HepG2 (cell line): Measurements from ENCODE around the gene ARHGAP9. TPM values are rescaled to one million over a fixed set of nuclear protein-coding genes. Genes with fewer than 3 reads are reported as not detected.
A peak's percentile ranks its signal among the peaks of the same experiment; 100 is the strongest.

Source experiments
- ATF7-NPFF ChIP-seq: sonication (generic); formaldehyde crosslinking; IDR thresholded peaks from 2 replicates; pipeline ENCODE4 v1.8.1; 2023; ENCODE audit warnings: mild to moderate bottlenecking, low read depth, missing genetic modification reagents, moderate library complexity
- BCL3 ChIP-seq: sonication (generic); formaldehyde crosslinking; IDR thresholded peaks from 2 replicates; pipeline ENCODE4 v1.5.1; 2020; ENCODE audit warnings: mild to moderate bottlenecking, missing genetic modification reagents, moderate library complexity
- CREB1 ChIP-seq, 2 experiments: fragments of 450-650 bp in 1 of 2; IDR thresholded peaks; 2 replicates each; pipeline ENCODE4 v1.6.1; 2016 to 2017; ENCODE audit warnings: control low read depth in 1 of 2, mild to moderate bottlenecking in 1 of 2, missing compliant biosample characterization in 1 of 2, missing genetic modification characterization in 1 of 2
- ESRRA ChIP-seq: sonication (generic); formaldehyde crosslinking; IDR thresholded peaks from 2 replicates; pipeline ENCODE4 v1.5.1; 2020; ENCODE audit warnings: mild to moderate bottlenecking, low read depth, missing genetic modification reagents
- HMGXB3 ChIP-seq: sonication (generic); formaldehyde crosslinking; IDR thresholded peaks from 2 replicates; pipeline ENCODE4 v1.4.0; 2020; ENCODE audit warnings: missing genetic modification reagents, borderline replicate concordance
- MXI1 ChIP-seq: IDR thresholded peaks from 3 replicates; pipeline ENCODE4 v1.6.1; 2012; ENCODE audit warnings: low read depth, low read length, inconsistent platforms, borderline replicate concordance
- NFYB ChIP-seq: sonication (generic); formaldehyde crosslinking; IDR thresholded peaks from 2 replicates; pipeline ENCODE4 v1.4.0; 2020; ENCODE audit warnings: missing genetic modification reagents
- POLR2G ChIP-seq: fragments of 200-400 bp; formaldehyde crosslinking; IDR thresholded peaks from 2 replicates; pipeline ENCODE4 v1.6.1; 2018; ENCODE audit warnings: mild to moderate bottlenecking, low read depth, low read length, moderate library complexity
- RBM22 ChIP-seq: fragments of 200-400 bp; formaldehyde crosslinking; optimal IDR thresholded peaks from 2 replicates; pipeline ENCODE3; 2017; ENCODE audit warnings: mild to moderate bottlenecking, low read length, moderate library complexity
- ZBTB42 ChIP-seq: sonication (generic); formaldehyde crosslinking; IDR thresholded peaks from 2 replicates; pipeline ENCODE4 v1.5.0; 2020; ENCODE audit warnings: mild to moderate bottlenecking, missing genetic modification reagents
- ZFP91 ChIP-seq: sonication (generic); formaldehyde crosslinking; IDR thresholded peaks from 2 replicates; pipeline ENCODE4 v1.9.0; 2022; ENCODE audit warnings: missing genetic modification reagents, mild to moderate bottlenecking, borderline replicate concordance
- ZNF317 ChIP-seq: sonication (generic); formaldehyde crosslinking; IDR thresholded peaks from 2 replicates; pipeline ENCODE4 v1.5.0; 2020; ENCODE audit warnings: mild to moderate bottlenecking, missing genetic modification reagents
- ZNF572 ChIP-seq: sonication (generic); formaldehyde crosslinking; IDR thresholded peaks from 2 replicates; pipeline ENCODE4 v1.5.1; 2020; ENCODE audit warnings: mild to moderate bottlenecking, missing genetic modification reagents
- ZNF574 ChIP-seq: sonication (generic); formaldehyde crosslinking; IDR thresholded peaks from 2 replicates; pipeline ENCODE4 v1.4.0; 2020; ENCODE audit warnings: missing genetic modification reagents
- ZNF710 ChIP-seq: sonication (generic); formaldehyde crosslinking; IDR thresholded peaks from 2 replicates; pipeline ENCODE4 v1.5.0; 2020; ENCODE audit warnings: mild to moderate bottlenecking, missing genetic modification reagents, borderline replicate concordance
- polyA plus RNA-seq, 8 experiments: library from polyadenylated mRNA; depleted of rRNA in 3 of 8; stranded (reverse) in 7 of 8; unstranded in 1 of 8; fragments of >200 nt; fragmentation: Illumina TruSeq in 4 of 8; extraction: Trizol in 4 of 8; gene quantifications; 2 replicates each; pipeline versions ENCODE4 v1.2.1 to v1.2.3, GENCODE V29; 2011 to 2016; ENCODE audit warnings: low read depth in 4 of 8, missing spikeins in 1 of 8, mixed read lengths in 1 of 8; ENCODE audit not compliant: insufficient read depth in 1 of 8
- total RNA-seq, 5 experiments: library from RNA; depleted of rRNA; stranded (reverse); fragments of >200 nt; fragmentation: Illumina TruSeq; extraction: Trizol; gene quantifications; 2 replicates each; pipeline ENCODE4 v1.2.3, GENCODE V29; 2016; ENCODE audit warnings: low read depth in 1 of 5

ARHGAP9 gene
- total and polyA plus RNA-seq, 2 of the 13 experiments (the other 11 are each of a cell fraction or from before 2014, with no cell fraction given), result 0.18 to 1.2 TPM

GRCh38 chr12:57459055-57459749, 20.5 kb downstream of the ARHGAP9 start (continued):
- 0 out of 2 replicates have a peak, but pooled peaks have one; percentile 52 for TF ChIP-seq ZBTB42
- peak; percentile 38 for TF ChIP-seq ZNF574 (CRISPR knock-in tag)
- TF ChIP-seq BCL3 (CRISPR knock-in tag), result peak; percentile 22; the same call in 1 of the 2 replicates
- 0 out of 2 replicates have a peak, but pooled peaks have one; percentile 30 for TF ChIP-seq ZNF572 (CRISPR knock-in tag)
- 0 out of 2 replicates have a peak, but pooled peaks have one; percentile 37 for TF ChIP-seq ESRRA (CRISPR knock-in tag)
- no peak for TF ChIP-seq ATF7-NPFF
- peak; percentile 58 for TF ChIP-seq RBM22
- TF ChIP-seq NFYB (CRISPR knock-in tag), result no peak
- TF ChIP-seq ZNF710 (CRISPR knock-in tag), result peak; percentile 49; the same call in 1 of the 2 replicates
- peak; percentile 53; the same call in 1 of the 3 replicates for TF ChIP-seq MXI1
- peak; percentile 78 for TF ChIP-seq CREB1 (IDR thresholded peaks at IDR 0.05)
- TF ChIP-seq CREB1 (CRISPR knock-in tag; IDR thresholded peaks at IDR 0.05), result peak; percentile 86
- TF ChIP-seq ZFP91 (CRISPR knock-in tag), result peak; percentile 68; the same call in 1 of the 2 replicates
- TF ChIP-seq HMGXB3 (CRISPR knock-in tag), result 0 out of 2 replicates have a peak, but pooled peaks have one; percentile 15
- 0 out of 2 replicates have a peak, but pooled peaks have one; percentile 23 for TF ChIP-seq ZNF317 (CRISPR knock-in tag)
- peak; percentile 60 for TF ChIP-seq POLR2G
